H9 (cell line): ENCODE data around the gene B4GALNT2. TPM values are rescaled to one million over a fixed set of nuclear protein-coding genes. Genes with fewer than 3 reads are reported as not detected.

Source experiments
- DNase-seq: peaks from one replicate; pipeline ENCODE4 v3.0.0-alpha.2; 2017
- H2AFZ ChIP-seq: one replicate; pipeline ENCODE4 v1.6.1; 2013; ENCODE audit warnings: mild to moderate bottlenecking, low read length, control low read depth, moderate library complexity
- H2AK5ac ChIP-seq: 2 replicates; pipeline ENCODE4 v1.6.1; 2013; ENCODE audit warnings: low read length, control low read depth, mixed read lengths; ENCODE audit not compliant: insufficient read length
- H2BK120ac ChIP-seq: one replicate; pipeline ENCODE4 v1.6.1; 2013; ENCODE audit warnings: low read depth, mild to moderate bottlenecking, low read length, control low read depth, inconsistent platforms; ENCODE audit not compliant: poor library complexity, severe bottlenecking
- H2BK12ac ChIP-seq: 2 replicates; pipeline ENCODE4 v1.6.1; 2013; ENCODE audit warnings: low read length, control low read depth, mixed read lengths, low read depth; ENCODE audit not compliant: insufficient read length
- H2BK15ac ChIP-seq: 2 replicates; pipeline ENCODE4 v1.6.1; 2013; ENCODE audit warnings: low read depth, low read length, control low read depth
- H2BK20ac ChIP-seq: one replicate; pipeline ENCODE4 v1.6.1; 2013; ENCODE audit warnings: low read depth, mild to moderate bottlenecking, low read length, control low read depth, inconsistent platforms; ENCODE audit not compliant: poor library complexity, severe bottlenecking
- H2BK5ac ChIP-seq: 2 replicates; pipeline ENCODE4 v1.6.1; 2013; ENCODE audit warnings: low read length, control low read depth, mixed read lengths; ENCODE audit not compliant: insufficient read length
- H3K14ac ChIP-seq: 2 replicates; pipeline ENCODE4 v1.6.1; 2013; ENCODE audit warnings: low read length, control low read depth; ENCODE audit not compliant: insufficient read depth
- H3K18ac ChIP-seq: 2 replicates; pipeline ENCODE4 v1.6.1; 2013; ENCODE audit warnings: low read depth, mild to moderate bottlenecking, mixed read lengths, low read length, control low read depth; ENCODE audit not compliant: insufficient read length
- H3K23ac ChIP-seq: 2 replicates; pipeline ENCODE4 v1.6.1; 2013; ENCODE audit warnings: low read length, control low read depth, mixed read lengths, low read depth; ENCODE audit not compliant: insufficient read length
- H3K23me2 ChIP-seq: 2 replicates; pipeline ENCODE4 v1.6.1; 2013; ENCODE audit warnings: low read depth, mild to moderate bottlenecking, mixed read lengths, low read length, control low read depth; ENCODE audit not compliant: insufficient read length, poor library complexity, severe bottlenecking
- H3K27ac ChIP-seq: 2 replicates; pipeline ENCODE4 v1.5.1; 2013; ENCODE audit warnings: low read length, control low read depth, mixed read lengths, low read depth; ENCODE audit not compliant: insufficient read length
- H3K27me3 ChIP-seq: 2 replicates; pipeline ENCODE4 v1.6.1; 2013; ENCODE audit warnings: low read length, control low read depth, inconsistent platforms; ENCODE audit not compliant: insufficient read depth
- H3K4ac ChIP-seq: 2 replicates; pipeline ENCODE4 v1.6.1; 2013; ENCODE audit warnings: low read depth, mild to moderate bottlenecking, control low read depth, inconsistent platforms, low read length, moderate library complexity
- H3K4me1 ChIP-seq: 2 replicates; pipeline ENCODE4 v1.6.1; 2013; ENCODE audit warnings: low read length, control low read depth, inconsistent platforms; ENCODE audit not compliant: insufficient read depth
- H3K4me2 ChIP-seq: 2 replicates; pipeline ENCODE4 v1.6.1; 2013; ENCODE audit warnings: low read length, control low read depth, mixed read lengths; ENCODE audit not compliant: insufficient read length, insufficient read depth
- H3K56ac ChIP-seq: 2 replicates; pipeline ENCODE4 v1.6.1; 2013; ENCODE audit warnings: low read depth, mild to moderate bottlenecking, mixed read lengths, low read length, control low read depth; ENCODE audit not compliant: insufficient read length
- H3K79me1 ChIP-seq: 2 replicates; pipeline ENCODE4 v1.6.1; 2013; ENCODE audit warnings: low read depth, mild to moderate bottlenecking, moderate library complexity, low read length, control low read depth, inconsistent platforms; ENCODE audit not compliant: insufficient read depth, poor library complexity, severe bottlenecking
- H3K79me2 ChIP-seq: 2 replicates; pipeline ENCODE4 v1.6.1; 2013; ENCODE audit warnings: low read length, control low read depth, inconsistent platforms; ENCODE audit not compliant: insufficient read depth
- H3K9ac ChIP-seq: 2 replicates; pipeline ENCODE4 v1.6.1; 2013; ENCODE audit warnings: low read length, control low read depth, mixed read lengths; ENCODE audit not compliant: insufficient read length; ENCODE audit errors: extremely low read depth
- H3K9me3 ChIP-seq: one replicate; pipeline ENCODE4 v1.6.1; 2013; ENCODE audit warnings: low read depth, low read length, inconsistent platforms; ENCODE audit not compliant: control insufficient read depth
- H3T11ph ChIP-seq: one replicate; pipeline ENCODE4 v1.6.1; 2013; ENCODE audit warnings: mild to moderate bottlenecking, low read length, control low read depth, inconsistent platforms
- H4K20me1 ChIP-seq: one replicate; pipeline ENCODE4 v1.6.1; 2013; ENCODE audit not compliant: control insufficient read depth, insufficient read length, insufficient read depth
- H4K5ac ChIP-seq: 2 replicates; pipeline ENCODE4 v1.6.1; 2013; ENCODE audit warnings: low read depth, mild to moderate bottlenecking, mixed read lengths, low read length, control low read depth; ENCODE audit not compliant: insufficient read length
- H4K8ac ChIP-seq: replicated peaks from 2 replicates; pipeline ENCODE4 v1.6.1; 2013; ENCODE audit warnings: low read length, control low read depth, mixed read lengths, low read depth; ENCODE audit not compliant: insufficient read length
- H4K91ac ChIP-seq: 2 replicates; pipeline ENCODE4 v1.6.1; 2013; ENCODE audit warnings: low read depth, mild to moderate bottlenecking, moderate library complexity, mixed read lengths, low read length, control low read depth; ENCODE audit not compliant: insufficient read length
- H3K27ac Mint-ChIP-seq, 3 experiments: 2 replicates in 2 of 3; 3 replicates in 1 of 3; pipeline ENCODE4 v1.8.0; 2020 to 2021; ENCODE audit warnings: mixed read lengths in 3 of 3, mild to moderate bottlenecking in 1 of 3, moderate library complexity in 1 of 3
- H3K27me3 Mint-ChIP-seq: 2 replicates; pipeline ENCODE4 v1.8.0; 2021; ENCODE audit warnings: low read depth, mild to moderate bottlenecking, moderate library complexity, mixed read lengths
- H3K36me3 Mint-ChIP-seq, 3 experiments: 2 replicates in 2 of 3; 3 replicates in 1 of 3; pipeline ENCODE4 v1.8.0; 2020 to 2021; ENCODE audit warnings: low read depth in 3 of 3, mixed read lengths in 3 of 3; ENCODE audit not compliant: insufficient read depth in 1 of 3
- H3K4me1 Mint-ChIP-seq, 2 experiments: 2 replicates each; pipeline ENCODE4 v1.8.0; 2020; ENCODE audit warnings: mixed read lengths in 2 of 2
- H3K4me3 Mint-ChIP-seq, 2 experiments: 2 replicates in 1 of 2; 3 replicates in 1 of 2; pipeline ENCODE4 v1.8.0; 2020 to 2021; ENCODE audit warnings: mild to moderate bottlenecking in 2 of 2, mixed read lengths in 2 of 2, moderate library complexity in 1 of 2
- H3K9me3 Mint-ChIP-seq, 2 experiments: 2 replicates in 1 of 2; 3 replicates in 1 of 2; pipeline ENCODE4 v1.8.0; 2020; ENCODE audit warnings: mild to moderate bottlenecking in 2 of 2, mixed read lengths in 2 of 2, moderate library complexity in 1 of 2
- WGBS: extraction: QIAGEN DNeasy Blood & Tissue Kit; methylation state at CpG from one replicate; pipeline ENCODE4 v1.1.7; 2013; ENCODE audit warnings: missing lambda C conversion rate, low lambda C conversion rate, mixed read lengths; ENCODE audit not compliant: insufficient read length; ENCODE audit errors: extremely low coverage; 5-methylcytosine and 5-hydroxymethylcytosine counted together
- total RNA-seq: library from RNA; stranded (reverse); gene quantifications from 2 replicates; pipeline ENCODE4 v1.2.1, GENCODE V29; 2021
- TF ChIP-seq, protein P1 (sequence below): fragments of 200-600 bp; sonication (generic); conservative IDR thresholded peaks from 3 replicates; pipeline ENCODE4 v1.8.0; 2021; ENCODE audit warnings: antibody characterized with exemption, mild to moderate bottlenecking

Gene B4GALNT2
- total RNA-seq, 1 experiment from 2014 or later: not detected

DNA sequence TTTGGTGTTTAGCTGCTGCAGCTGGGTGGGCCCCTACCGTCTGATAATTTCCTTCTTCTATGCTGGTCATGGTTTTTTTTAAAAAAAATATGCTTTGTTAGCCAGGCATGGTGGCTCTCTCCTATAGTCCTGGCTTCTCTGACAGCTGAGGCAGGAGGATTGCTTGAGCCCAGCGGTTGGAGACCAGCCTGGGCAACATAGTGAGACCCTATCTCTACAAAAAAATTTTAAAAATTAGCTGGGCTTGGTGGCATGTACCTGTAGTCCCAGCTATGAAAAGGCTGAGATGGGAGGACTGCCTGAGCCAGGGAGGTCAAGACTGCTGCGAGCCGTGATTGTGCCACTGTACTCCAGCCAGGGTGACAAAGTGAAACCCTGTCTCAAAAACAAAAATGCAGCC is 19.4 kb downstream of the B4GALNT2 start:
- H2AFZ ChIP-seq: no peak overlapping the region
- H3K56ac ChIP-seq: no peak overlapping the region
- H4K20me1 ChIP-seq: no peaks in the 10 kb centered on the region
- H2BK15ac ChIP-seq: no peak overlapping the region
- no peak overlapping the region for H3K27ac ChIP-seq
- no peaks in the 10 kb centered on the region; the same call in 1 of the 2 replicates for H3K27me3 ChIP-seq
- H2BK12ac ChIP-seq: no peak overlapping the region
- no peak overlapping the region for H3K9ac ChIP-seq
- H3K4me2 ChIP-seq: no peak overlapping the region
- H3K4me1 ChIP-seq: no peaks in the 10 kb centered on the region
- no peak overlapping the region for H3T11ph ChIP-seq
- Mint-ChIP-seq H3K4me1 (no peaks in the 10 kb centered on the region), H3K36me3 (no peaks in the 10 kb centered on the region), H3K27ac (no peak overlapping the region), H3K4me3 (no peak overlapping the region), H3K9me3 (peaks cover 5% of the 10 kb centered on the region in 2 experiments; a peak in 3 of 5 replicates), H3K27me3 (peaks cover 24% of the 10 kb centered on the region)
- no peak overlapping the region for H3K18ac ChIP-seq
- no CpG with 5 or more reads among the region's 4 CpGs for WGBS
- H3K4ac ChIP-seq: no peak overlapping the region
- H4K8ac ChIP-seq: no peak overlapping the region
- no peak overlapping the region for H2BK120ac ChIP-seq
- H3K9me3 ChIP-seq: no peaks in the 10 kb centered on the region
- H2BK20ac ChIP-seq: no peak overlapping the region
- no peak overlapping the region for H4K91ac ChIP-seq
- DNase-seq: no peak
- no peaks in the 10 kb centered on the region for H3K79me1 ChIP-seq
- no peak overlapping the region for H2BK5ac ChIP-seq
- no peak overlapping the region for H3K23ac ChIP-seq
- H4K5ac ChIP-seq: no peak overlapping the region
- TF ChIP-seq, protein P1, sequence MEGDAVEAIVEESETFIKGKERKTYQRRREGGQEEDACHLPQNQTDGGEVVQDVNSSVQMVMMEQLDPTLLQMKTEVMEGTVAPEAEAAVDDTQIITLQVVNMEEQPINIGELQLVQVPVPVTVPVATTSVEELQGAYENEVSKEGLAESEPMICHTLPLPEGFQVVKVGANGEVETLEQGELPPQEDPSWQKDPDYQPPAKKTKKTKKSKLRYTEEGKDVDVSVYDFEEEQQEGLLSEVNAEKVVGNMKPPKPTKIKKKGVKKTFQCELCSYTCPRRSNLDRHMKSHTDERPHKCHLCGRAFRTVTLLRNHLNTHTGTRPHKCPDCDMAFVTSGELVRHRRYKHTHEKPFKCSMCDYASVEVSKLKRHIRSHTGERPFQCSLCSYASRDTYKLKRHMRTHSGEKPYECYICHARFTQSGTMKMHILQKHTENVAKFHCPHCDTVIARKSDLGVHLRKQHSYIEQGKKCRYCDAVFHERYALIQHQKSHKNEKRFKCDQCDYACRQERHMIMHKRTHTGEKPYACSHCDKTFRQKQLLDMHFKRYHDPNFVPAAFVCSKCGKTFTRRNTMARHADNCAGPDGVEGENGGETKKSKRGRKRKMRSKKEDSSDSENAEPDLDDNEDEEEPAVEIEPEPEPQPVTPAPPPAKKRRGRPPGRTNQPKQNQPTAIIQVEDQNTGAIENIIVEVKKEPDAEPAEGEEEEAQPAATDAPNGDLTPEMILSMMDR: no peak
- H3K14ac ChIP-seq: no peak overlapping the region
- no peaks in the 10 kb centered on the region for H3K79me2 ChIP-seq
- H2AK5ac ChIP-seq: no peak overlapping the region
- no peaks in the 10 kb centered on the region for H3K23me2 ChIP-seq
